HG02870 (cell line): ENCODE results near the gene ABHD16A.

ENCODE experiments used
- ATAC-seq: cut with Tn5 transposase; IDR thresholded peaks from one replicate; pipeline ENCODE4 v1.9.1; 2021; ENCODE audit warnings: mild to moderate bottlenecking, moderate library complexity; ENCODE audit not compliant: unreplicated experiment

Gene ABHD16A

GRCh38 chr6:31732029-31732428, 28.9 kb upstream of the ABHD16A start:
- ATAC-seq: no peak

GRCh38 chr6:31730631-31731086, 27.5 kb upstream of the ABHD16A start:
- no peak for ATAC-seq

- no peak for ATAC-seq
These were observed 27.0 kb upstream of the ABHD16A start for GRCh38 chr6:31729979-31730630.

GRCh38 chr6:31729515-31729978, 26.4 kb upstream of the ABHD16A start:
- no peak for ATAC-seq

GRCh38 chr6:31728767-31729514, 25.8 kb upstream of the ABHD16A start, which contains the start of gene DDAH2:
TSS of gene DDAH2 (minus strand) at chr6:31729299. CDS start at chr6:31729161, 138 bp downstream.
- ATAC-seq: no peak

GRCh38 chr6:31727717-31728671, 24.9 kb upstream of the ABHD16A start:
- no peak for ATAC-seq

GRCh38 chr6:31727034-31727716, 24.1 kb upstream of the ABHD16A start:
- ATAC-seq: no peak

- no peak for ATAC-seq
These were observed 22.6 kb upstream of the ABHD16A start for GRCh38 chr6:31725502-31726350.

- no peak for ATAC-seq
These were observed 21.0 kb upstream of the ABHD16A start for GRCh38 chr6:31723980-31724691.

- no peak for ATAC-seq
These were observed 20.3 kb upstream of the ABHD16A start, which contains the start of gene MPIG6B for GRCh38 chr6:31723245-31723979. TSS of gene MPIG6B (plus strand) at chr6:31723373. CDS start at chr6:31723384, 11 bp downstream.

- ATAC-seq: no peak
These were observed 19.0 kb upstream of the ABHD16A start for GRCh38 chr6:31722173-31722572.

GRCh38 chr6:31721351-31722020, 18.4 kb upstream of the ABHD16A start, which contains the start of gene LY6G6C:
TSS of gene LY6G6C (minus strand) at chr6:31721746. CDS start at chr6:31721679, 67 bp downstream.
- no peak for ATAC-seq

GRCh38 chr6:31720196-31720770, 17.2 kb upstream of the ABHD16A start:
- no peak for ATAC-seq

GRCh38 chr6:31719001-31719400, 15.9 kb upstream of the ABHD16A start:
- ATAC-seq: no peak

GRCh38 chr6:31718265-31718664, 15.1 kb upstream of the ABHD16A start:
- no peak for ATAC-seq

- ATAC-seq: no peak
These were observed 14.5 kb upstream of the ABHD16A start for GRCh38 chr6:31717499-31718222.
